Measurements from ENCODE around the gene OR5K3. TPM values are rescaled to one million over a fixed set of nuclear protein-coding genes. Genes with fewer than 3 reads are reported as not detected.

Gene OR5K3
- not detected for total RNA-seq

- H3K36me3 ChIP-seq: no peaks in the 10 kb centered on the region
- no peaks in the 10 kb centered on the region for H3K4me1 ChIP-seq (ENCODE audit: control insufficient read depth in 1 of 2, low read depth in 2 of 2)
- H3K9me3 ChIP-seq: no peaks in the 10 kb centered on the region
- no peak for DNase-seq (ENCODE audit: low spot score)
- H3K27me3 ChIP-seq (replicated peaks; ENCODE audit: insufficient read depth): no peaks in the 10 kb centered on the region
- ATAC-seq (ENCODE audit: insufficient number of reproducible peaks, low FRiP score, low read depth): no peak
- H3K27ac ChIP-seq: no peak within 1 kb of the TSS
- H3K4me3 ChIP-seq: no peak within 1 kb of the TSS
- TF ChIP-seq, protein P1, sequence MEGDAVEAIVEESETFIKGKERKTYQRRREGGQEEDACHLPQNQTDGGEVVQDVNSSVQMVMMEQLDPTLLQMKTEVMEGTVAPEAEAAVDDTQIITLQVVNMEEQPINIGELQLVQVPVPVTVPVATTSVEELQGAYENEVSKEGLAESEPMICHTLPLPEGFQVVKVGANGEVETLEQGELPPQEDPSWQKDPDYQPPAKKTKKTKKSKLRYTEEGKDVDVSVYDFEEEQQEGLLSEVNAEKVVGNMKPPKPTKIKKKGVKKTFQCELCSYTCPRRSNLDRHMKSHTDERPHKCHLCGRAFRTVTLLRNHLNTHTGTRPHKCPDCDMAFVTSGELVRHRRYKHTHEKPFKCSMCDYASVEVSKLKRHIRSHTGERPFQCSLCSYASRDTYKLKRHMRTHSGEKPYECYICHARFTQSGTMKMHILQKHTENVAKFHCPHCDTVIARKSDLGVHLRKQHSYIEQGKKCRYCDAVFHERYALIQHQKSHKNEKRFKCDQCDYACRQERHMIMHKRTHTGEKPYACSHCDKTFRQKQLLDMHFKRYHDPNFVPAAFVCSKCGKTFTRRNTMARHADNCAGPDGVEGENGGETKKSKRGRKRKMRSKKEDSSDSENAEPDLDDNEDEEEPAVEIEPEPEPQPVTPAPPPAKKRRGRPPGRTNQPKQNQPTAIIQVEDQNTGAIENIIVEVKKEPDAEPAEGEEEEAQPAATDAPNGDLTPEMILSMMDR (IDR thresholded peaks at IDR 0.05): no peak
Observed at GRCh38 chr3:98390366-98390765, at the start of gene OR5K3. TSS of gene OR5K3 (plus strand) at chr3:98390666. CDS start at chr3:98390666, 0 bp downstream.

DNA sequence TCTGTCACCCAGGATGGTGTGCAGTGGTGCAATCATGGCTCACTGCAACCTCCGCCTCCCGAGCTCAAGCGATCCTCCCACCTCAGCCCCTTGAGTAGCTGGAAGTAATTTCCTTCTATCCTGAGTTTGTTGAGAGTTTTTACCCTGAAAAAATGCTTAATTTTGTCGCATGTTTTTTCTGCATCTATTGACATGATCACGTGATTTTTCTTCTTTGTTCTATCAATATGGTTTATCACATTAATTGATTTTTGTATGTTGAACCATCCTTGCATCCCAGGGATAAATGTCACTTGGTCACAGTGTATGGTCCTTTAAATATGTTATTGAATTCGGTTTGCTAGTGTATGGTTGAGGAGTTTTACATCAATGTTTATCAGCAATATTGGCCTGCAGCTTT is 48.7 kb upstream of the OR5K3 start:
- TF ChIP-seq, protein P1 (IDR thresholded peaks at IDR 0.05): no peak
- ATAC-seq (ENCODE audit: insufficient number of reproducible peaks, low FRiP score, low read depth) (no peak), DNase-seq (ENCODE audit: low spot score) (no peak)
- no peaks in the 10 kb centered on the region for H3K36me3 ChIP-seq
- H3K4me1 ChIP-seq (ENCODE audit: control insufficient read depth in 1 of 2, low read depth in 2 of 2): no peaks in the 10 kb centered on the region
- H3K27me3 ChIP-seq (replicated peaks; ENCODE audit: insufficient read depth): no peaks in the 10 kb centered on the region
- no peak overlapping the region for H3K4me3 ChIP-seq
- H3K9me3 ChIP-seq: no peaks in the 10 kb centered on the region
- H3K27ac ChIP-seq: no peak overlapping the region

GRCh38 chr3:98343647-98344507 is 46.6 kb upstream of the OR5K3 start:
- TF ChIP-seq, protein P1 (IDR thresholded peaks at IDR 0.05): no peak
- no peak overlapping the region for H3K4me3 ChIP-seq
- no peaks in the 10 kb centered on the region for H3K9me3 ChIP-seq
- H3K27me3 ChIP-seq (replicated peaks; ENCODE audit: insufficient read depth): no peaks in the 10 kb centered on the region
- no peak overlapping the region for H3K27ac ChIP-seq
- DNase-seq (ENCODE audit: low spot score) (no peak), ATAC-seq (ENCODE audit: insufficient number of reproducible peaks, low FRiP score, low read depth) (no peak)
- H3K4me1 ChIP-seq (ENCODE audit: control insufficient read depth in 1 of 2, low read depth in 2 of 2): no peaks in the 10 kb centered on the region
- no peaks in the 10 kb centered on the region for H3K36me3 ChIP-seq

DNA sequence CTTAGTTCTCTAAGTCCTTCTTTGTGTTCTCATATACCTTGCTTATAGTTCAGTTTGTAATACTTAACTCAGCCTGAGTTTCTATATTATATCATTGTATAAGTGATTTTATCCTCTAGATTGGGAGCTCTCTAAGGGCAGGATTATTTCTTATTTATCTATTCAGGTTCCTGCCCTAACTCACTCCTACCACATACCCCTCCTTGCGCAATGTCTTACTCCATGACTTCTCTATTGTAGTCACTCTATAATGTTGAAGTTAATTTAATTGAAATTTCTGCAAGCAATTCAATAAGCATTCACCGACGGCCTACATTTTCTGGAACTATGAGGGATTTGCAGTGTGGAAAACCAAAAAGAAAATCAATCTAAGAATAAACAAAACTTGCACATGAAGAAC is 40.4 kb upstream of the OR5K3 start:
- Histone ChIP-seq H3K27me3 (replicated peaks; ENCODE audit: insufficient read depth) (no peaks in the 10 kb centered on the region), H3K4me1 (ENCODE audit: control insufficient read depth in 1 of 2, low read depth in 2 of 2) (no peaks in the 10 kb centered on the region), H3K9me3 (no peaks in the 10 kb centered on the region), H3K4me3 (no peak overlapping the region), H3K36me3 (no peaks in the 10 kb centered on the region), H3K27ac (no peak overlapping the region)
- ATAC-seq (ENCODE audit: insufficient number of reproducible peaks, low FRiP score, low read depth): no peak
- TF ChIP-seq, protein P1 (IDR thresholded peaks at IDR 0.05): no peak
- DNase-seq (ENCODE audit: low spot score): no peak

- H3K9me3 ChIP-seq: no peaks in the 10 kb centered on the region
- TF ChIP-seq, protein P1 (IDR thresholded peaks at IDR 0.05): no peak
- DNase-seq (ENCODE audit: low spot score): no peak
- no peak within 1 kb of the TSS for H3K27ac ChIP-seq
- H3K4me3 ChIP-seq: no peak within 1 kb of the TSS
- H3K36me3 ChIP-seq: no peaks in the 10 kb centered on the region
- H3K4me1 ChIP-seq (ENCODE audit: control insufficient read depth in 1 of 2, low read depth in 2 of 2): no peaks in the 10 kb centered on the region
- no peaks in the 10 kb centered on the region for H3K27me3 ChIP-seq (replicated peaks; ENCODE audit: insufficient read depth)
- no peak for ATAC-seq (ENCODE audit: insufficient number of reproducible peaks, low FRiP score, low read depth)
Observed at GRCh38 chr3:98353554-98353953, 36.9 kb upstream of the OR5K3 start, which contains the start of gene OR5K4. TSS of gene OR5K4 (plus strand) at chr3:98353854. CDS start at chr3:98353854, 0 bp downstream.

Data from thoracic aorta (tissue), 2 donors.